GM18907 (cell line): ENCODE measurements around the gene ZHX3.

Experiments
- ATAC-seq: cut with Tn5 transposase; IDR thresholded peaks from one replicate; pipeline ENCODE4 v1.9.1; 2021; ENCODE audit warnings: mild to moderate bottlenecking, moderate library complexity; ENCODE audit not compliant: unreplicated experiment

ZHX3 gene

GRCh38 chr20:41173791-41174341, 143.7 kb downstream of the ZHX3 start:
- ATAC-seq: no peak

GRCh38 chr20:41173161-41173721, 144.3 kb downstream of the ZHX3 start:
- ATAC-seq: no peak

GRCh38 chr20:41172296-41173140, 145.0 kb downstream of the ZHX3 start:
- no peak for ATAC-seq

GRCh38 chr20:41171736-41172295, 145.7 kb downstream of the ZHX3 start:
- ATAC-seq: no peak

GRCh38 chr20:41170386-41171105, 147.0 kb downstream of the ZHX3 start:
- no peak for ATAC-seq

- no peak for ATAC-seq
Measured at GRCh38 chr20:41169791-41170351, 147.7 kb downstream of the ZHX3 start.

- ATAC-seq: no peak
Measured at GRCh38 chr20:41169162-41169690, 148.3 kb downstream of the ZHX3 start.

- ATAC-seq: no peak
Measured at GRCh38 chr20:41168281-41169161, 149.0 kb downstream of the ZHX3 start.

- ATAC-seq: peak; percentile 72
Measured at GRCh38 chr20:41167481-41168253, 149.9 kb downstream of the ZHX3 start.

GRCh38 chr20:41167118-41167470, 150.4 kb downstream of the ZHX3 start:
- ATAC-seq: no peak

- no peak for ATAC-seq
Measured at GRCh38 chr20:41166201-41167117, 151.1 kb downstream of the ZHX3 start.

GRCh38 chr20:41165001-41165882, 152.3 kb downstream of the ZHX3 start:
- ATAC-seq: no peak

GRCh38 chr20:41163821-41164220, 153.7 kb downstream of the ZHX3 start:
- ATAC-seq: no peak

GRCh38 chr20:41162396-41162795, 155.1 kb downstream of the ZHX3 start:
- ATAC-seq: no peak

- no peak for ATAC-seq
Measured at GRCh38 chr20:41161886-41162285, 155.6 kb downstream of the ZHX3 start.

- no peak for ATAC-seq
Measured at GRCh38 chr20:41160686-41161085, 156.8 kb downstream of the ZHX3 start.

- ATAC-seq: no peak
Measured at GRCh38 chr20:41159547-41159946, 158.0 kb downstream of the ZHX3 start.
